Measurements from ENCODE around the gene ORAI3.

The ORAI3 gene

DNA sequence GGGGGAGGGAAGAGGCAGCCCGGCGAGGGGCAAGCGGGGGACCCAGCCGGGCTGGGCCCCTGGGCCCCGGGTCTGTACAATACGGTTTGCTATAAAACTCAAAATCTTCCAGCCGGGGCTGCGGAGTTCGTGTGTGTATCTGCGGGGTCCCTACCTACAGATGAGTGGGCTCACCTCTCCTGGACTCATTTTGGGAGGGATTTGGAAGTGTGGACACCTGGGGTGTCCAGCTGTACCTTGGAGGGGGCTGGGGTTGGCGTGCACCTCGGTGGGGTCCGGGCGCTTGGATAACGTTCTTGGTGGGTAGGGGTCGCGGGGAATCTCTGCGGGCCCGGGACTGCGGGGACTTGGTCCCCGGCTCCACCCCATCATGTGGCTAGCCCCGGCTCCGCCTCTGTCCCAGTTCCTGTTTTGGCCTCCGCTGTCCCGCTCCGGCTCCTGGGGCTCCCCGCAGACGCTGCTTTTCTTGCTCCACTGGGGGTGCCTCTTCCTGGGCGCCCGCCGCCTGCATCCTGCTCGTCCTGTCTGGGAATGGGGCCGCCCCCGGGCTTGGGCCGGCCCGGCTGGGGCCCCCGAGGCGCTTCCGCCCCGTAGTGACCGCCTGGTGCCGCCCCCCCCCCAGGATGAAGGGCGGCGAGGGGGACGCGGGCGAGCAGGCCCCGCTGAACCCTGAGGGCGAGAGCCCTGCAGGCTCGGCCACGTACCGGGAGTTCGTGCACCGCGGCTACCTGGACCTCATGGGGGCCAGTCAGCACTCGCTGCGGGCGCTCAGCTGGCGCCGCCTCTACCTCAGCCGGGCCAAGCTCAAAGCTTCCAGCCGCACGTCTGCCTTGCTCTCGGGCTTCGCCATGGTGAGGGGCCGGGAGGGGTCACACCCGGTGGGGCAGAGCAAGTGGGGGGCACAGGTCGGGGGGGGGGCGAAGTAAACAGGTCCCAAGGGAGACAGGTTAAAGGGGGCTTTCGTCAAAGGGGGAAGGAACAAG lies at the start of gene ORAI3:
ORAI3 (plus strand) TSS at position 402 of the 983 bp plus-strand sequence; CDS start at position 624, 222 bp downstream.
- peak in 1 of 2 experiments; percentile 70 for DNase-seq
- TF ChIP-seq GATA1 (IDR thresholded peaks at IDR 0.05; ENCODE audit: low read depth, low read length) (no peak), POLR2A (IDR thresholded peaks at IDR 0.05; ENCODE audit: low read length) (peak; percentile 52)

DNA sequence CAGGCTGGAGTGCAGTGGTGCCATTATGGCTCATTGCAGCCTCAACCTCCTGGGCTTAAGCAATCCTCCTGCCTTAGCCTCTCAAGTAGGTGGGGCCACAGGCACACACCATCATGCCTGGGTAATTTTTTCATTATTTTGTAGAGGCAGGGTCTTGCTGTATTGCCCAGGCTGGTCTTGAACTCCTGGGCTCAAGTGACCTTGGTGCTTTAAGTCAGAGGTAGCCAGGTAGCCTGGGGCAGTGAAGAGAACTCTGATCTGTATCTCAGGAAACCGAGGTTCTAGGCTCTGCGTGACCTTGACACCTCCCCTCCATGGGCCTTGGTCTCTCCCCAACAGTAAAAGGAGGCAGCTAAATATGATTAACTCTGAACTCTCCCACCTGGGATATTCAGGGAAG lies 49.1 kb upstream of the ORAI3 start:
- TF ChIP-seq POLR2A (IDR thresholded peaks at IDR 0.05; ENCODE audit: low read length), result no peak
- no peak for DNase-seq

DNA sequence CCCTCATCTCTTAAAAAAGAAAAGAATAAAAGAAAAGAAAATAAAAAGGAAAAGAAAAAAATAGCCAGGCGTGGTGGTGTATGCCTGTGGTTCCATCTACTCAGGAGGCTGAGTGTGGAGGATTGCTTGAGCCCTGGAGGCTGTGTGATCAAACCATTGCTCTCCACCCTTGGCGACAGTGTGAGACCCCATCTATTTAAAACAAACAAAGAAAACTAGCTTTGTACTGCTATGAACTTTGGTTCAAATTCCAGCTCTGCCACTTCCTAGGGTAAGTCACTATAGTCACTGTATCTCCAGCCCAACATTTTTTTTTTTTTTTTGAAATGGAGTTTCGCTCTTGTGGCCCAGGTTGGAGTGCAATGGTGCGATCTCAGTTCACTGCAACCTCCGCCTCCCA lies 48.3 kb upstream of the ORAI3 start:
- no peak for DNase-seq
- no peak for TF ChIP-seq POLR2A (IDR thresholded peaks at IDR 0.05; ENCODE audit: low read length)
- TF ChIP-seq GATA1 (IDR thresholded peaks at IDR 0.05; ENCODE audit: low read depth, low read length), result no peak

DNA sequence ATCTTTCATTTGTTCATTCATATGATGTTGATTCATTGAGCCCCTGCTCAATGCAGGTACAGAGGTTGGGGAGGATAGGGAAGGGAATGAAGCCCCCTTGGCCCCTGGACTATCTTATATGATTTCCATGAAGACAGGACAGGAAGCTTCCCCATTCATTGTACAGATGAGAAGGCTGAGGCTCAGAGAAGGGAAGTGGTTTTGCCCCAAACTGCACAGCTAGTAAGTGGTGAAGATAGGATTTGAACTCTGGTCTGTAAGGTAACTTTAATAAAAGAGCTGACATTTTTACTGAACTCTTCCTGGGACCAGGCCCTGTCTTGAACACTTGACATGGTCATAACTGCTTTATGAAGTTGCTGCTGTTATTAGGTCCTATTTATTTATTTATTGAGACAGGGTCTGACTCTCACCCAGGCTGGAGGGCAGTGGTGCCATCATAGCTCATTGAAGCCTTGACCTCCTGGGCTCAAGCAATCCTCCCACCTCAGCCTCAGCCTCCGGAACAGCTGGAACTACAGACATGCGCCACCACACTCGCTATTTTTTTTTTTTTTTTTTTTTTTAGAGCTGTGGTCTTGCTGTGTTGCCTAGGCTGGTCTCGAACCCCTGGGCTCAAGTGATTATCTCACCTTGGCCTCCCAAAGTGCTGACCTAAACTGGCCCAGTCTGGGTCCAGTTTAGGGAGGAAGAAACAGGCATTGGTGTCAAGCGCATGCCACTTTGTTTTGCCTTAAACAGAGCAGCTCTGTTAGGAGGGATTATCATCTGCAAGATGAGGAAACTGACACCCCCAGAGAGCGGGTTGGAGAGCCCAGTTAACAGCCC lies 47.5 kb upstream of the ORAI3 start:
- TF ChIP-seq POLR2A (IDR thresholded peaks at IDR 0.05; ENCODE audit: low read length), result no peak
- no peak for TF ChIP-seq GATA1 (IDR thresholded peaks at IDR 0.05; ENCODE audit: low read depth, low read length)
- DNase-seq, result no peak

DNA sequence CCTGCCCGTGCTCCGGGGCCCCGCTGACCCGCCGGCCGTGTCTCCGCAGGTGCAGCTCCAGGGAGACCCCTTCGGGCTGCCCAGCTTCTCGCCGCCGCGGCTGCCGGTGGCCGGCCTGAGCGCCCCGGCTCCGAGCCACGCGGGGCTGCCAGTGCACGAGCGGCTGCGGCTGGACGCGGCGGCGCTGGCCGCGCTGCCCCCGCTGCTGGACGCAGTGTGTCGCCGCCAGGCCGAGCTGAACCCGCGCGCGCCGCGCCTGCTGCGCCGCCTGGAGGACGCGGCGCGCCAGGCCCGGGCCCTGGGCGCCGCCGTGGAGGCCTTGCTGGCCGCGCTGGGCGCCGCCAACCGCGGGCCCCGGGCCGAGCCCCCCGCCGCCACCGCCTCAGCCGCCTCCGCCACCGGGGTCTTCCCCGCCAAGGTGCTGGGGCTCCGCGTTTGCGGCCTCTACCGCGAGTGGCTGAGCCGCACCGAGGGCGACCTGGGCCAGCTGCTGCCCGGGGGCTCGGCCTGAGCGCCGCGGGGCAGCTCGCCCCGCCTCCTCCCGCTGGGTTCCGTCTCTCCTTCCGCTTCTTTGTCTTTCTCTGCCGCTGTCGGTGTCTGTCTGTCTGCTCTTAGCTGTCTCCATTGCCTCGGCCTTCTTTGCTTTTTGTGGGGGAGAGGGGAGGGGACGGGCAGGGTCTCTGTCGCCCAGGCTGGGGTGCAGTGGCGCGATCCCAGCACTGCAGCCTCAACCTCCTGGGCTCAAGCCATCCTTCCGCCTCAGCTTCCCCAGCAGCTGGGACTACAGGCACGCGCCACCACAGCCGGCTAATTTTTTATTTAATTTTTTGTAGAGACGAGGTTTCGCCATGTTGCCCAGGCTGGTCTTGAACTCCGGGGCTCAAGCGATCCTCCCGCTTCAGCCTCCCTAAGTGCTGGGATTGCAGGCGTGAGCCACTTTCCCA lies 46.6 kb upstream of the ORAI3 start:
- TF ChIP-seq POLR2A (IDR thresholded peaks at IDR 0.05; ENCODE audit: low read length) (peak; percentile 56), GATA1 (IDR thresholded peaks at IDR 0.05; ENCODE audit: low read depth, low read length) (no peak)
- peak; percentile 83 to 85 for DNase-seq

DNA sequence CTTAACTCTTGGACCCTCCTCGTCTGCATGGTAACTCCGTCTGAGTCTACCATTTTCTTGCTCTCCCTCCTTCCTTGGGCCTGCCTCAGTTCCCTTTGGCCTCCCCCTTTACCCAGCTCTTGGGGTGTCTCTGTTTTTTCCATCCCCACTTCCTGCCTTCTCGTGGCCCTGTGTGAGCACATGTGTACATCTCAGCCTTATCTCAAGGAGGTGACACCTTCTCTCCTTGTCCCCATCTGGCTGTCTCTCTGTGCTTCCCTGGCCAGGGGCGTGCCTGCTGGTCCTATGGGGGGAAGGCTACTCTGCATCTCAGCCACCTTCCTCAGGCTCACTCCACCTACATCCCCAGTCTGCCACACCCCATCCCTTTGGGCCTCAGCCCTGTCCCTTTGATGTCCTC lies 45.9 kb upstream of the ORAI3 start:
- DNase-seq, result no peak

DNA sequence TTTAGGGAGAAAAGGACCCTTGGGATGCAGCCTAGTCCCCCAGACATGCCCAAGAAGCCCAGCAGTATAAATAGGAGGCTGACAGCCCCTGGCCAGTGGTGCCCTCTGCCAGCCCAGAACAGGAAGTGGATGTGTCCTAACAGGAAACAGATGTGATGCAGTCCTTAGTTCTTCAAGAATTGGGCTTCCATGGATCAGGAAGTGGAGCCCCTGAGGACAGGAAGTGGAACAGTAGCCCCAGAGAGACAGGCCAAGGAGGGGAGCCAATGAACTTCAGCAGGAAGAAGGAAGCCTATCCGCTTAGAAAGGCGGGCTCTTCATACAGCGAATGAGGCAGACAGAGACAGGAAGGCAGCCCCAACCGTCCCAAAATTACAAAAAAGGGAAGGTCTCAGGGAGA lies 45.3 kb upstream of the ORAI3 start:
- TF ChIP-seq GATA1 (IDR thresholded peaks at IDR 0.05; ENCODE audit: low read depth, low read length), result no peak
- no peak for TF ChIP-seq POLR2A (IDR thresholded peaks at IDR 0.05; ENCODE audit: low read length)
- no peak for DNase-seq

More for the DNA sequence above, 45.9 kb upstream of the ORAI3 start:
- TF ChIP-seq GATA1 (IDR thresholded peaks at IDR 0.05; ENCODE audit: low read depth, low read length) (no peak), POLR2A (IDR thresholded peaks at IDR 0.05; ENCODE audit: low read length) (no peak)

DNA sequence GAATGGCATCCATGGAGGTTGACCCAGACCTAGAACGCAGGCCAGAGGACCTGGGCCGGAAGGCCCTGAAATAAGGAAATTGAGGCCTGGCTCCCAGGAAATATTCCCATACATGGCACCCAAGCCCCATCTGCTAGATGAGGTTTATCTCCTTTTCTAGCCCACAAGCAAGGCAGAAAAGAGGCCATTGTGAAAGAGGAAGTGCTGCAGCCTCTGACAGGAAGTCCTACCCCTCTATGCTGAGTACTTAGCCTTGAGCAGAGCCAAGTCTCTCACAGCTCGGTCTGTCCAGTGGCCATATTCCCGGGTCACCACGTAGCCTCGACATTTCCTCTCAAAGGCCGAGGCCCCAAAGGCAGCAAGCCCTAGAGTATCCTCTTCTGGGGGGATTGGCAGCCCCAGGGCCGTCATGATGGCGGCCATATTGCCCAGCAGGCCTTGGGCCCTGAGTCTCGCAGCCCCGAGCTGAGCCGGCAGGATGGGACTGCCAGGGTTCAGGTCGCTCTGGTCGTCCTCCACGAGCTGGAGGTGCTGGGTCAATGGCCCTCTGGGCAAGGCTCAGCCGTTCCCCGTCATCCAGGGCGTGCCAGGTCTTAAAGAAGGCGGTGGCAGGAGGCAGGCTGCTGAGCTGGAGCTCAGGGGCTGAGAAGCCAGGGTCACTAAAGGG lies 44.6 kb upstream of the ORAI3 start:
- no peak for TF ChIP-seq GATA1 (IDR thresholded peaks at IDR 0.05; ENCODE audit: low read depth, low read length)
- no peak for DNase-seq

DNA sequence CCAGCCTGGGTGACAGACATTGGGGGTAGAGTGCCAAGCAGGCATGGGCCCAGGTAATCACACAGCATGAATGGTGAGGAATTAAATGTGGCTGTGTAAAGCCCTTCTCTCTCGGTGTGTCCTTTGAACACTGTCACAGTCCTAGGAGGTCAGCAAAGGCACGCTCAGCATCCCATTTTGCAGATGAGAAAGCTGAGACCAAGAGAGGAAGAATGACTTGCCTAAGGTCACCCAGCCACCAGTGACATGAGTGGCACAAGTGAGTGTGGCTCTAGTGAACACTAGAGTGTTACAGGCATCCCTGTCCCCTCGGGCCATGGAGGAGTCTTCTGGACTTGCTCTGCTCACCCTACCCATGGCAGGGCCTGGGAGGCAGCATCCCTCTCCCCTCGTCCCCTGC lies 41.8 kb upstream of the ORAI3 start:
- TF ChIP-seq POLR2A (IDR thresholded peaks at IDR 0.05; ENCODE audit: low read length) (no peak), GATA1 (IDR thresholded peaks at IDR 0.05; ENCODE audit: low read depth, low read length) (no peak)
- no peak for DNase-seq

DNA sequence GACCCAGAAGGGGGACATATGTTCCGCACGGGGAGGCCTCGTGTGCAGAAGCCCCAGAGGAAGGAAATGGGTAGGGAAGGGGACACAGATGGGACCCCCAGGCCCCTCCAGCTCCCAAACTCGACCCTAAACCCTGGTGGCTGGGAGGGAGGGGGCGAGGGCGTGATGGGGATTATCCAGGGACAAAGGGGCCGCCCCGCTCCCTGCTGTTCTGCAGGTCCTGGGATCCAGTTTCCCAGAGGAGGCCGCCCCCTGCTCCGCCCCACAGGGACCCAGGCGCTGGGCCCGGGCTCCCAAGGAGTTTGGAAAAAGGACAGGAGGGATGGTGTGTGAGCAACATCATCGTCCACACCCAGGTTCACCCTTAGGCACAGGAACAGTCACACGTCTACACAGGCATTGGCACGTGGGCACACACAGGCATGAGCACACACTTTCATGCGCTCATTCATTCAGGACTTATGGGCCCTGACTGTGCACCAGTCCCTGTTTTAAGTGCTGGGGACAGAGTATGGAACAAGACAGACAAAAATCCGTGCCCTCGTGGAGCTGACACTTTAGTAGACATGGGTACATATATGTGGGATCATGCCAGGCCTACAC lies 38.3 kb upstream of the ORAI3 start:
- no peak for TF ChIP-seq POLR2A (IDR thresholded peaks at IDR 0.05; ENCODE audit: low read length)
- no peak for TF ChIP-seq GATA1 (IDR thresholded peaks at IDR 0.05; ENCODE audit: low read depth, low read length)
- no peak for DNase-seq

DNA sequence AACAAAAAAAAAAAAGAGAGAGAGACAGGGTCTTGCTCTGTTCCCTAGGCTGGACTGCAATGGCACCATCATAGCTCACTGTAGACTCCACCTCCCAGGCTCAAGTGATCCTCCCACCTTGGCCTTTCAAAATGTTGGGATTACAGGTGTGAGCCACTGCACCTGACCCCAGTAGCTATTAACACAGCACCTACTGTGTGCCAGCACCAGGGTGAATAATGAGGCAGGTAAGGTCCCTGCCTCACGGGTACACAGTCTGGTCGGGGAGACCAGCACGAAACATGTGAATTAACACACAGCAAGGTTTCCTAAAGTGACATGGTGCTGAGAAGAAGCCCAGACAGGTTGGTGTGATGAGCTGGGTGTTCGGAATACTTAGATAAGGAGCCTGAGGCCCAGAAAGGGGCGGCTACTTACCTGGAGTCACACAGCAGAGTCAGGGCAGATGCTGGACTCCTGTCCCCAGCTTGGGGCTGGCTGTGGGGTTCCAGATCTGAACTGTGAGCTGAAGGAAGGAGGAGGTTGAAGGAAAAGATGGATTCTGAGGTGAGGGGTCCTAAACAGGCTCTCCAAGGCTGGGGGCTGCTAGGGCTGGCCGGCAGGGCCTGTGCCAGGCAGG lies 36.0 kb upstream of the ORAI3 start:
- no peak for TF ChIP-seq POLR2A (IDR thresholded peaks at IDR 0.05; ENCODE audit: low read length)
- TF ChIP-seq GATA1 (IDR thresholded peaks at IDR 0.05; ENCODE audit: low read depth, low read length), result no peak

DNA sequence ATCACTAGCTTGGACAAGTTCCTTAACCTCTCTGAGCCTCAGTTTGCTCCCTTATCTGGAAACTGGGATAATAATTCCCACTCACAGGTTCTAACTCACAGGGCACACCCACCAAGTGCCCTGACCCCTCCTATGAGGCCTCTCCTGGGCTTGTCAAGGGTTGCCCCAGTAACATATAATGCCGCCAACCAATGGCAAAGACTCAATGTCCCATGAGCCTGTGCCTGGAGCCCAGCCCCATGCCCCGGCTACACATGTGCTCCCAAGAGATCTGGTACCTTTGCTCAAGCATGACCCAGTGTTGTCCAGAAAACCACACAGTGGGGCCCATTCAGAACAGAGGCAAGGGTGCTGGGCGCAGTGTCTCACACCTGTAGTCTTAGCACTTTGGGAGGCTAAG lies 34.0 kb upstream of the ORAI3 start:
- TF ChIP-seq POLR2A (IDR thresholded peaks at IDR 0.05; ENCODE audit: low read length) (no peak), GATA1 (IDR thresholded peaks at IDR 0.05; ENCODE audit: low read depth, low read length) (no peak)
- DNase-seq, result no peak

More for the DNA sequence above, 36.0 kb upstream of the ORAI3 start:
- no peak for DNase-seq
